NCI-H1417 (cell line): Measurements from ENCODE around the gene ERF.
"Not testable (repeated sequence)": the region's sequence is repeated elsewhere in the genome, so short reads cannot be mapped to it uniquely, and the experiment has no call there.

ENCODE experiments used
- DNase-seq, 3 experiments: peaks; one replicate each; lab custom pipeline; 2025; lab: John Stamatoyannopoulos, UW

The ERF gene

GRCh38 chr19:42275517-42275916, 20.6 kb upstream of the ERF start:
- DNase-seq = no peak

- DNase-seq = no peak
Observed at GRCh38 chr19:42275103-42275502, 20.2 kb upstream of the ERF start.

GRCh38 chr19:42274065-42274682, 19.2 kb upstream of the ERF start:
- no peak for DNase-seq

GRCh38 chr19:42273407-42274064, 18.6 kb upstream of the ERF start:
- no peak for DNase-seq

- DNase-seq = no peak
Observed at GRCh38 chr19:42272989-42273406, 18.1 kb upstream of the ERF start.

- DNase-seq = no peak
Observed at GRCh38 chr19:42272535-42272897, 17.6 kb upstream of the ERF start.

- no peak for DNase-seq
Observed at GRCh38 chr19:42271861-42272534, 17.1 kb upstream of the ERF start.

GRCh38 chr19:42271045-42271419, 16.1 kb upstream of the ERF start:
- DNase-seq = peak in 1 of 3 experiments; percentile 27

- DNase-seq = peak in 2 of 3 experiments; percentile 35 to 53
Observed at GRCh38 chr19:42270346-42271044, 15.6 kb upstream of the ERF start.

- DNase-seq = no peak
Observed at GRCh38 chr19:42269478-42270345, 14.8 kb upstream of the ERF start.

GRCh38 chr19:42268704-42269477, 14.0 kb upstream of the ERF start, which contains the start of gene CIC:
Gene CIC, plus strand, starts transcription at chr19:42269252. Its CDS starts 2,532 bp downstream, at chr19:42271784.
- peak; percentile 99 to 100 (median 100) for DNase-seq

GRCh38 chr19:42268142-42268703, 13.3 kb upstream of the ERF start:
- peak; percentile 99 to 100 (median 100) for DNase-seq

- no peak for DNase-seq
Observed at GRCh38 chr19:42267644-42268141, 12.8 kb upstream of the ERF start.

- not testable (repeated sequence) for DNase-seq
Observed at GRCh38 chr19:42266928-42267603, 12.1 kb upstream of the ERF start.

GRCh38 chr19:42266105-42266504, 11.2 kb upstream of the ERF start:
- DNase-seq = not testable (repeated sequence)

- DNase-seq = no peak
Observed at GRCh38 chr19:42261763-42262162, 6.8 kb upstream of the ERF start.

GRCh38 chr19:42257842-42258241, 2.9 kb upstream of the ERF start:
- not testable (repeated sequence) for DNase-seq

GRCh38 chr19:42255766-42256745, 1.1 kb upstream of the ERF start:
- peak; percentile 24 to 67 (median 57) for DNase-seq
